ELR (cell line): ENCODE results near the gene ABCC11.
"Not testable (repeated sequence)": the region's sequence is repeated elsewhere in the genome, so short reads cannot be mapped to it uniquely, and the experiment has no call there.

Experiments used
- DNase-seq: peaks from one replicate; pipeline ENCODE4 v3.0.0-alpha.2; 2015; ENCODE audit warnings: low read depth

The ABCC11 gene

GRCh38 chr16:48201515-48202201 is 45.7 kb downstream of the ABCC11 start:
- no peak for DNase-seq

DNA sequence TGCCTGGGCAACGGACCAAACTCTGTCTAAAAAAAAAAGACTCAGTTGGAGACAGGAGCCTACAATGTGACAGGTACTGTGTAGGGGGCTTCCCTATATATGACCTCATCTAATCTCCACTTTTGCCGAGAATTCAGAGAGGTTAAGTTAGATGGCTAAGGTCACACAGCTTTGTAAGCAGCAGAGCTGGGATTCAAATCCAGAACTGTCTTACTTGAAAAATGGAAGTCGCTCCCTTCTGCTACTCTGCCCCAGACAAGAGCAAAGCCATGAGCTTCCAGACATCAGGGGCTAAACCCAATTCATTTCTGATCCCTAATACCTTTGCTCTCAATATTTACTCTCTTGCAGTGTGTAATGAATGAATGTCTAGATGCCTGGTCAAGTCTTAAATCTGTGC is 50.0 kb downstream of the ABCC11 start:
- DNase-seq = no peak

DNA sequence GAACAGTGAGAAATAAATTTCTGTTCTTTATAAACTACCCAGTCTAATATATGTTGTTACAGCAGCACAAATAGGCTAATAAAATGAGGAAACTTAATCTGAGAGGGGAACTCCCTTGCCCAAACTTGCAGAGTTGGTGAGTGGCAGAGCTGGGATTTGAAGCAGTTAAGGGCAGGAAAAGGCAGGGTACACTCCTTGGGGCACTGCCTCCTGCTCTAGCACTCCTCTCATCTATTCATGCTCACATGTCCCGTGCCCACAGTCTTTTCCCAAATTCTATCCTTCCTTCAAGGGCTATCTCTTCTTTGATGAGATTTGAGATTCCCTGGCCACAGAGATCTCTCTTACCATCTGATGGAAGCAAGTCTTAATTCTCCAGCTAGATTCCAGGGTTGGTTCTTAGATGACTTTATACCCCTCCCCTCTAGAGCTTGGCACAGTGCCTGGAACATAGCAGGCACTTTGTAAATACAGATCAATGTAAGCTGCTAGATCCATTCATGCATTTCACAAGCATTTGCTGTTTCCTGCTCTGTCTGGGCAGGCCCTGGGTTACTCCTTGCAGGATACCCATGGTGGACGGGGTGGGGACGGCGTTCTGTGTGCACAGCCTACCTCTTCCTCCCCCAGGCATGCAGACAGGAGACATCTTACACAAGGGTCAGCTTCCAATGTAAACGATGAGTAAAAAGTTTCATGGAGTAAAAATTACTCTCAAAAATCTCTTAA is 52.3 kb downstream of the ABCC11 start:
- DNase-seq = no peak

GRCh38 chr16:48193846-48194245 is 53.5 kb downstream of the ABCC11 start:
- DNase-seq = no peak

DNA sequence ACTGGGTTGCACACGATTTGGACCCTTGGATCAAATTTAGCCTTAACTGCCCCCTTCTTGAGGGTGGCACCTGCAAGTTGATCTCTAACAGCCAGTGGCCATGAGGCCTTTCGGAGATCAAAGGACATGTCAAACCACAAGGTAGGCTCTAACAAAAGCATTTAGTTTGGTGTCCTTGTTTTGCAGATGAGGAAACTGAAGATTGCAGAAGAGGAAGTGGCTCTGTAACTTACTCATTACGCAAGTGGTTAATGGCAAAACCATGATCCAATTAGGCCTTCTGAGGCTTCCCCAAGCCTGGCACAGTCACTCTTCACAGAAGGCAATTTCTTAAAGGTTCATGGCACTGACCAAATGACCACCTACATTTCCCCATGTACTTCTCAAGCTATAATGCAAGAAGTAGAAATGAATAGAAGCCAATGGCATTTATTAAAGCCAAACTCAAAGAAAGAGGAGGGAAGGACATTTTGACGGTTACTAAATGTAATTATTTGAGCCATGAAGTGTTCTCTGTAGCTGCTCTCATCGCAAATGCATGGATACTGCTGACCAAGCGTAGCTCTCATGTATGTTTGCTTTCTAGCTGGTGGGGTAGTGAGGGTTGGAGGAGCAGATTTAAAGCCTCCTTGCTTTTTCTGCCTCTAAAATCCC is 58.8 kb downstream of the ABCC11 start:
- DNase-seq = no peak

DNA sequence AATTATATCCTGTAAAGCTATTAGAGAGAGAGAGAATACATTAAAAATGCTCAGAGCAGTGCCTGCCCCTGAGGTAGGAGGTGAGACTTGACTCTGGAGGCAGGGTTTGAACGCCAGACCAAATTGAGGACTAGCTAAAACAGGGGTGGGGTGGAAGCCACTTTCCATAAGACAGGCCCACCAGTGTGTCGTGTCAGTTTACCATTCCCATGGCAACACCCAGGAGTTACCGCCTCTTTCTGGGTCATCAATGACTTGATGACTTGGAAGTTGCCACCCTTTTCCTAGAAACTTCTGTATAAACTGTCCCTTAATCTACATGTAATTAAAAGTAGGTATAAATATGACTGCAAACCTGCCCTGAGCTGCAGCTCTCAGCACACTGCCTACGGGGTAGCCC is 59.6 kb downstream of the ABCC11 start:
- DNase-seq = no peak

GRCh38 chr16:48184681-48185080 is 62.7 kb downstream of the ABCC11 start:
- no peak for DNase-seq

- DNase-seq = no peak
Measured at GRCh38 chr16:48182979-48183537, 64.3 kb downstream of the ABCC11 start.

DNA sequence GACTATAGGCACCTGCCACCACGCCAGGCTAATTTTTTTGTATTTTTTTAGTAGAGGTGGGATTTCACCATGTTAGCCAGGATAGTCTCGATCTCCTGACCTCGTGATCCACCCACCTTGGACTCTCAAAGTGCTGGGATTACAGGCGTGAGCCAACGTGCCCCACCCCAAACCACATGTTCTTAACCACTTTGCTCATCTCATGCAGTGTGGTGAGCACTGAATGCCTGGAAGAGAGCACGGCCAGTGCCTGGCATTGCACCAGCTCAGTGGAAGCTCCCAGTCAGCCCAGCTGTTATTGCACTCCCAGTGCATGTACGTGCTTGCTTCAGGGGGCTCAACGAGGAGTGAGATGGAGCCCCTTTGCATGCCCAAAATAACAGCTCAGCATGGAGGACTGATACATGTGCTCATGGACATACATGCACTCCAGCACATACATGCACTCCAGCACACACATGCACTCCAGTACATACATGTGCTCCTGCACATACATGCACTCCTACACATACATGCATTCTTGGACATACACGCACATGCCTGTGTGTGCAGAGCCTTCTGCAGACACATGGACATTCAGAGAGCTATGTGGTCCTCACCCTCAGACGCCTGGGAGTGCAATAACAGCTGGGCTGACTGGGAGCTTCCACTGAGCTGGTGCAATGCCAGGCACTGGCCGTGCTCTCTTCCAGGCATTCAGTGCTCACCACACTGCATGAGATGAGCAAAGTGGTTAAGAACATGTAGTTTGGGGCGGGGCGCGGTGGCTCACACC is 65.4 kb downstream of the ABCC11 start:
- not testable (repeated sequence) for DNase-seq

DNA sequence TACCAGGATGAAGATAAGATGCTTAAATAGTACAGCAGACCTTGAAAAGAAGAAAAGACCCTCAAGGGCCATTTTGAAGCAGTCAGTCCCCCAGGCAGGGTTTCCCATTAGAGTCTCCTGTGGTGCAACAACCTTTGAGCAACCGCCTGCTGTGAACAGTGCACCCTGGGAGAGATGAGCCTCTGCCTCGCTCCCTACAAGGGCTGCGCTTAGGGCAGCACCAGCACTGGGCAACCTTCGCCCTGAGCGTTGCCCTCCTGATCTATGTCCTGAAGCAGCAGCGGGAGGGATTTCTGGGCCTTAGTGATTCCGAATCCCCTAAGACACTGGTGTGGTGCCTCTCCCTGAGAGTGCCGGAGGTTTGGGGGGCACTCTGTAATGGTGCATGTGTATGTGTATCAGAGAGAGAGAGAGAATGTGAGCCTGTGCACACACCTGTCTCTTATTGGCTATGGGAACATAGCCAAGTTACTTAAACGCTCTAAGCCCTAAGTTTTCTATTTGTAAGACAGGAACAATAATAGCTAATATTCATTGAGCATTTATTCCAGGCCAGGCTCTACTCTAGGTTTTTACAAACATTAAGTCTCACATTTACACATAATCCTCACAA is 66.4 kb downstream of the ABCC11 start:
- DNase-seq = no peak

GRCh38 chr16:48176635-48177408 is 70.5 kb downstream of the ABCC11 start:
- DNase-seq = no peak

DNA sequence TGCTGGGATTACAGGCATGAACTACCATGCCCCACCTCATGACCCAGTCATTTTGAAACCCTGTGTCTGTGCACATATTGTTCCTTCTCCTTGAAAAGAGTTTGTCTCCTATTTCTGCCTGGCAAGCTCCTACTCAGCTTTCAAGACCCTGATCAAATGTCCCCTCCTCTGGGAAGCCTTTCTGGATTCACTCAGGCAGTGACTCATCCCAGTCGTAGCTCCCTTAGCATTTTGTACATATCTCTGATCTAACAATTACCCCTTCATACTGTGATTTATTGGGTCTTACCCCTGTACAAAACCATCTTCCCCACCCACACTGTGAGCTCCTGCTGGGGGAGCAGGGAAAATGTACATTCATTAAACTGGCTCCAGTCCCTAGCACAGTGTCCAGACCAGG is 73.5 kb downstream of the ABCC11 start:
- DNase-seq = no peak

GRCh38 chr16:48172682-48173081 is 74.7 kb downstream of the ABCC11 start:
- DNase-seq = no peak

GRCh38 chr16:48169896-48170295 is 77.4 kb downstream of the ABCC11 start:
- DNase-seq = no peak

- DNase-seq = no peak
Measured at GRCh38 chr16:48168075-48168474, 79.3 kb downstream of the ABCC11 start.

DNA sequence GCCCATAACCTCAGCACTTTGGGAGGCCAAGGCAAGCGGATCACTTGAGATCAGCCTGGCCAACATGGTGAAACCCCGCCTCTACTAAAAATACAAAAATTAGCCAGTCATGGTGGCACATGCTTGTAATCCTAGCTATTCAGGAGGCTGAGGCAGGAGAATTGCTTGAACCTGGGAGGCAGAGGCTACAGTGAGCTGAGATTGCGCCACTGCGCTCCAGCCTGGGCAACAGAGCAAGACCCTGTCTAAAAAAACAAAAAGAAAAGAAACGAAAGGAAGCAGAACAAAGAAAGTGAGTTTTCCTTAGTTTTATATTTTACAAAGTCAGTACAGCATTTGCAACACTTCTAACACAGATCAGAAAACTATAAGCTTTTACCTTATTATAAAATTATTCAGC is 80.7 kb downstream of the ABCC11 start:
- not testable (repeated sequence) for DNase-seq

DNA sequence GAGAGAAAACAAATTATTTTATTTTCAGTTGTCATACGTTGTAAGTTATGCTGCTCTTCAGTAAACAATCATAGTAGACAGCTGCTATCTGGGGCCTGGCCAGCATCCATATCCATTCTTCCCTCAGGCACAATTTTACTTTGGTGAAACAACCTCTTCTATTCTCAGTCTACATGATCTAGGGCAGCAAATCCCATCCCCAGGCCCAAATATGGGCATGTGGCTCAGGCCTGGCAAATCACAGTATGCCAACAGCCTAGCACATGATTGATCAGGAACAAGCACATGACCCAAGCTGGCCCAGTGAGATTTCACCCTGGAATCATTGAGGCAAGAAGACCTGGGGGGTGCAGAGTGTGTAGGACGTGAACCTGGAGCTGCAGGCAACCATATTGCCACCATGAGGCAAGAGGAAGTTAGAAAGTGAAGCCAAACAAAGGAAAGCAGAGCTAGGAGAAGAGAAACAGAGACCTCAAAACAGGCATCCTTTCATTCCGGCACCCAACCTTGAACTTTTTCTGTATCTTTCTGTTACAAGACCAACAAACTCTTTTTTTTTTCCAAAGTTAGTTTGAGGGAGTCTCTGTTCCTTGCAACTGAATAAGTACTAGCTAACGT is 81.3 kb downstream of the ABCC11 start:
- peak; percentile 16 for DNase-seq

DNA sequence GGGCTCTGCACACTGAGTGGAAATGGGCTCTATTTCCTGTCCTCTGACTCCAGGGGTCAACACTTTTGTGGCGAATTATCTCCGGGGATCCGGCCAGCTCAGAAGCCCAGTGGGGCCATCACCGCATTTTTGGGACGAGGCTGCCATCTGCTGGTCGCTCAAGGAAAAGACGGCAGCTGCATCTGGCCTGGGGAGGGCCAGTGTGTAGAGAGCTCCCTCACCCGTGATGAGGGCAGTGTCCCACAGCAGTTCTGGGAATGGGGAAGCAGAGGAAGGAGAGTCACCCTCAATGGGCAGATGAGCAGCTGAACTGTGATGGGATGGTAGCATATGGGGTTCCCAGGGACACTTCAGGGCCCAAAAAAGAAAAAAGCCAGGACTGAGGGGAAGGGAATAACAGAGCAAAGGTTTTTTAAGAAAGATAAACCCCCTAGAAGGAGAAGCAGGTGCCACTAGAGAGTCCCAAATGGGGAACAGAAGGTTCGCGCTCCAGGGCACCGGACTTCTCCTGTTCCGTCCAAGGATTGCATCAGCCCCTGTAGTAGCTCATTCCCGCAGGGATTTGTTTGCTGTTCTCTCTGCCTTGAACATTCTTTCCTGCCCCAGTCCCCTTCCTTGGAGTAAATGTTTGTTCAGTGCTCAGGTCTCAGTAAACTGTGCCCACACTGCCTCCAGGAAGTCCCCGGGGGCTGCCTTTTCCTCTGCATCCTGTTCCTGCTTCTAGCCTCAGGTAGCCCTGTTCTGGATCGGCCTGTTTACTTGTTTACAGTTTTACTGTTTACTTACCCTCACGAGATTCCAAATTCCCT is 82.2 kb downstream of the ABCC11 start:
- peak; percentile 78 for DNase-seq

- no peak for DNase-seq
Measured at GRCh38 chr16:48162839-48163410, 84.4 kb downstream of the ABCC11 start.
